GM19035 (cell line): ENCODE results near the gene HPCAL4.

ENCODE experiments used
- ATAC-seq: cut with Tn5 transposase; IDR thresholded peaks from one replicate; pipeline ENCODE4 v1.9.1; 2021; ENCODE audit not compliant: unreplicated experiment

Gene HPCAL4

GRCh38 chr1:39691383-39692151 lies at the start of gene HPCAL4:
Gene HPCAL4, minus strand, starts transcription at chr1:39691433. Its CDS starts 6,830 bp downstream, at chr1:39684603.
- peak; percentile 91 for ATAC-seq

GRCh38 chr1:39738622-39739366 lies 47.6 kb upstream of the HPCAL4 start, which contains the start of gene PPIE:
Gene PPIE, plus strand, starts transcription at chr1:39738882. Its CDS starts 19 bp downstream, at chr1:39738901.
- peak; percentile 93 for ATAC-seq

GRCh38 chr1:39737546-39738169 lies 46.4 kb upstream of the HPCAL4 start:
- no peak for ATAC-seq

- no peak for ATAC-seq
Measured at GRCh38 chr1:39735731-39736130, 44.5 kb upstream of the HPCAL4 start.

- ATAC-seq, result no peak
Measured at GRCh38 chr1:39733161-39733560, 41.9 kb upstream of the HPCAL4 start.

GRCh38 chr1:39732730-39733129 lies 41.5 kb upstream of the HPCAL4 start:
- ATAC-seq, result no peak

- ATAC-seq, result no peak
Measured at GRCh38 chr1:39729842-39730241, 38.6 kb upstream of the HPCAL4 start.

GRCh38 chr1:39729030-39729429 lies 37.8 kb upstream of the HPCAL4 start:
- no peak for ATAC-seq

- no peak for ATAC-seq
Measured at GRCh38 chr1:39727932-39728317, 36.7 kb upstream of the HPCAL4 start.

- peak; percentile 73 for ATAC-seq
Measured at GRCh38 chr1:39727221-39727931, 36.1 kb upstream of the HPCAL4 start.

- no peak for ATAC-seq
Measured at GRCh38 chr1:39726600-39726999, 35.4 kb upstream of the HPCAL4 start.

- ATAC-seq, result no peak
Measured at GRCh38 chr1:39722495-39722894, 31.3 kb upstream of the HPCAL4 start.

- no peak for ATAC-seq
Measured at GRCh38 chr1:39721664-39722063, 30.4 kb upstream of the HPCAL4 start.

GRCh38 chr1:39720094-39720999 lies 29.1 kb upstream of the HPCAL4 start:
- ATAC-seq, result no peak

- no peak for ATAC-seq
Measured at GRCh38 chr1:39717809-39718208, 26.6 kb upstream of the HPCAL4 start.

- no peak for ATAC-seq
Measured at GRCh38 chr1:39713557-39713956, 22.3 kb upstream of the HPCAL4 start.

GRCh38 chr1:39711966-39712340 lies 20.7 kb upstream of the HPCAL4 start:
- no peak for ATAC-seq

GRCh38 chr1:39711104-39711965 lies 20.1 kb upstream of the HPCAL4 start:
- ATAC-seq, result no peak

GRCh38 chr1:39707506-39707905 lies 16.3 kb upstream of the HPCAL4 start:
- ATAC-seq, result no peak
